Activated CD8-positive, alpha-beta memory T cell treated with anti-CD3 and anti-CD28 coated beads for 48 hours (primary cell): Measurements from ENCODE around the gene MLLT1.

Experiments used
- DNase-seq, 3 experiments: peaks; one replicate each; pipeline ENCODE4 v3.0.0-alpha.2; 2020; ENCODE audit warnings: low read depth in 2 of 3, low spot score in 2 of 3

MLLT1 gene

DNA sequence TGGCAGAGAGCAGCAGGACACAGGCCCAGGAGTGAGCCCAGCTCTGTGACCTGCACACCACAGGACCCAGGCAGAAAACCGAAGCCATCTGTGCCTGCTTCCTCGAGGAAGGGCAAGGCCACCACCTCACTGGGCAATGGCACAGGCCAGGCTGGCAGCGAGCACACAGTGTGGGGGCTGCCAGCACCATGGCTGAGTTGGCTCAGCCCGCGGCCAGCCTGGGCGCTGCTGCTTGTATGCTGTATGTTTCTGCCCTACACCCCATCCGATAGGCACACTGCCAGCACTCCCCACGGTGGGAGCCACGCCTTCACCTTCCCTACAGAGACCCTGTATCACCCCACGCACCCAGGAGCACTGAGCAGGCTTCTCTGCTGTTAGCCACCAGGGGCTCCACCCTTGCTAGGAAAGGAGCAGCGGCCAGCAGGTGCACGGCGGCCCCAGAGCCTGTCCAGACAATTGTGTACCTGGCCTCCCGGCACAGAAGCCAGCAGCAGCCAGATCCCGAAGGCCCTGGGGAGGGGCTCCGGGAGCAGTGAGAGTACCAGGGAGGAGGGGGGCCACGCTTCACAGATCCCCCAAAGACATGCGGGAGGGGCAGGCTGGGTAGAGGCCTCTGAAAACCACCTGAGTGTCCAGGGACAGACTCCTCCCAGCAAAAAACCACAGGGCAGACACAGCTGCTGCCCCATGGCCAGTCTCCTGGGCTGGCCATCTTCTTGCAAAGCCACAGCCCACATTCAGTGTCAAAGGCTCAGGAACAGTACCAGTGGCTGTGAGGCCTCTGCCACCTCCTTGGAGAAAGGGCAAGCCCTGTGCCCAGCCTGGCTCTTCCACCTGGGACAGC, 56.1 kb downstream of the MLLT1 start:
- DNase-seq: no peak

DNA sequence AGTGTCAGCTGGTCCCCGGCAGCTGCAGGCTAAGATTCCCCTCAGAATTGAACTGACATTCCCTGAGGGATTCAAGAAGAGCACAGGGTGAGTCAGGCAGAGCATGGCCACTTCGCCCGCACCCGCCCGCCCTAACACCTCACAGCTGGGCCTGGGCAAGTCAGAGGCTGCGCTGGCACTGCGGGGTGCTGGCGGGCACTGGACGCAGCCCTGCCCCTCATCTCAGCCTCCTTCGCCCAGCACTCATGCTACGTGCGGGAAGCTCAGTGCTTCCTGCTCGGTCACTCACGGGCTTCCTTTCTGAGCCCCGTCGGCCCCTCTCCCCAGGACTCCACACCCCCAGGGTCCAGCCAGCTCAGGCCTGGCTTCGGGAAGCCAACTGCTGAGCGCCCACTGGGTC, 56.9 kb downstream of the MLLT1 start:
- no peak for DNase-seq

DNA sequence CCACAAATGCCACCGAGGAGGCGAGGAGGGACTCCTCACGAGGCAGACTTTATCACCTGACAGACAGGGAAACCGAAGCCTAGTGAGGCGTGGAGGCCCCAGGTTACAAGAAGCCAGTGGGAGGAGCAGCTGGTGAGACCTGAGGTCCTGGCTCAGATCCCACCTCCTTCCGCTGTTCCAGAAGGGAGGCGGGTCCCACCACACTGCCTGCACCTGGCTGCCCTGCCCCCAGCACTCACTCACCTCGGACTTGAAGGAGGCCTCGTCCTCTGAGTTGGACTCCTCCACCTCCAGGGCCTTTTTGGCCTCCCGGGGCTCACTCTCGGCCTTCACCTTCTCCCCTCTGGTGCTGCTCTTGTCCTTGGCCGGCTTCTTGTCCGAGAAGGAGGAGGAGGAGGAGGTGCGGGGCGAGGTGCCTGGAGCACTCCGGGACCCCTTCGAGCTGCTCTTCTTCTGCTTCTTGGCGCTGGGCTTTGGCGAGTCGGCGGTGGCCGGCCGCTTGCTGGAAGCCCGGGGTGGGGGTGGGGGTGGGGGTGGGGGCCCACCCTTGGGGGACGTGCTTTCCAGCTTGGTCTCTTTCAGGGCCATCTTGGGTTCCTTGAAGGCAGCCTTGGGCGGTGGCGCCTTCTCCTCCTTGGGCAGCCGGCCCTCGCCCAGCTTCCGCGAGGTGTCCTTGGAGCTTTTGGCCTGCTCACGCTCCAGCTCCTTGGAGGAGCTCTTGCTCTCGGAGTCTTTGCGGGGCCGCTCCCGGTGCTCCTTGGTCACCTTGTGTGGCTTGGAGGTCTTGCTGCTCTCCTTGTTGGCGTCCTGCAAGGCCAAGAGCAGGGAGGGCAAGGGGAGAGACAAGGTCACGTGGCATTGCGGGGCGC, 57.7 kb downstream of the MLLT1 start:
- DNase-seq: no peak

DNA sequence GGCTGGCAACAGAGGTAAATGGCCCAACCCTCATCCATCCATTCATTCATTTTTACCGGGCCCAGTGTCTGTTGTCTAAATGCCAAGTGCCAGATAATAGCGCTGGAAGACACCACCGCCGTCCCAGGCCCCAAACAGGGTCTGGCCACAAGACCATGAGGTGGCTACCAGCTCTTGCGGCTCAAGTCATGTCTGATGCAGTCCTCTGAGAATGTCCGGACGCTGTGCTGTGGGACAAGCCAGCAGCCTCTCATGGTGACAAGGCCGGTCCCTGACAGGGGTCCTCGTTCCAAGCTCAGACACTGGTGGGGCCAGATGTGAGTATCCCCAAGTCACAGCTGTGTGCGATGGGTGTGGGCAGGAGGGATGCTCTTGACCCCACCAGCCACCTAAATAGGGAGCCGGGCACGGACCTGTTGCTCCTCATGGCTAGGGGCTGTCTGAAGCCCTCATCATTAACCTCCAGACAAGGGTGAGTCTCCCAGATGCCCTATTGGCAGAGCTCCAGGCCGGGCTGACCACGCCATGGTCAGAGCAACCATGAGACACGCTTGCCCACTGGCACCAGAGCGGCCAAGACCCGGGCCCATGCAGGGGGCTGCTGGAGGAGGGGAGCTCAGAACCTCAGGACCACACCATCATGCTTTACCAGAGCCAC, 58.4 kb downstream of the MLLT1 start:
- DNase-seq: no peak

DNA sequence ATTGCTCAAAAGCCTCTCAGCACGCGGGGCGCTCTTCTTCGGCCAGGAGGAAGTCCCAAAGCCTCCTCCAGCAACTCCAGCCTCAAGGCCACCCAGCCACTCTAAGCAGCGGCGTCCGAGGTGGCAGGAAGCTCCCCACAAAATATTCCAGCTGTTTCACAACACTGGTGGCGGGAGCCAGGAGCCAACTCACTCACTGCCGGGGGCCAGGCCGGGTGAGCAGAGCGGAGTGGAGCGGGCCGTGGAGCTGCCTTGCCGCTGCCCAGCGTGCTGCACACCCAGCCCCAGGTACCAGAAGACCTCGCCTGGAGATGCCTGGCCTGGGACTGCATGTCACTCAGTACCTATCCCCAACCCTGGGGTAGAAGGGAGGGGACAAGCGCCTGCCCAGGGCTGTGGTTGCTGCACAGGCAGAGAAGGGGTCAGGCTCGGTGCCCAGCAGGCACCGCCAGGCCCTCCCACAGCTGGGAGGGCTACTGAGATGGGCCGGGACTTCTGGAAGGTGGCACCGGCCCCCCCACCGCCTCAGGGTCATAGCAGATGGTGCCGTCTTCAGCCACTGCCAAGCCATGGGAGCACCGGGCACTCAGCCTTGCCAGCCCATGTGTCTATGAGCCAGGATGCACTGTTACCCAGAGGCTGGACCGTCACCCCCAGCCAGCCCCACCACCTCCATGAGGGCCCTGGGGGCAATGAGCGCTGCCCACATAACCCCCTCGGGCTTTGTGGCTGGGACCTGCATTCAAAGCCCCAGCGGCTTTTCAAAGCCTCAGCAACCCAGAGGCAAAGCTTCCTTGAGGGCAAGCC, 59.2 kb downstream of the MLLT1 start:
- DNase-seq: no peak

DNA sequence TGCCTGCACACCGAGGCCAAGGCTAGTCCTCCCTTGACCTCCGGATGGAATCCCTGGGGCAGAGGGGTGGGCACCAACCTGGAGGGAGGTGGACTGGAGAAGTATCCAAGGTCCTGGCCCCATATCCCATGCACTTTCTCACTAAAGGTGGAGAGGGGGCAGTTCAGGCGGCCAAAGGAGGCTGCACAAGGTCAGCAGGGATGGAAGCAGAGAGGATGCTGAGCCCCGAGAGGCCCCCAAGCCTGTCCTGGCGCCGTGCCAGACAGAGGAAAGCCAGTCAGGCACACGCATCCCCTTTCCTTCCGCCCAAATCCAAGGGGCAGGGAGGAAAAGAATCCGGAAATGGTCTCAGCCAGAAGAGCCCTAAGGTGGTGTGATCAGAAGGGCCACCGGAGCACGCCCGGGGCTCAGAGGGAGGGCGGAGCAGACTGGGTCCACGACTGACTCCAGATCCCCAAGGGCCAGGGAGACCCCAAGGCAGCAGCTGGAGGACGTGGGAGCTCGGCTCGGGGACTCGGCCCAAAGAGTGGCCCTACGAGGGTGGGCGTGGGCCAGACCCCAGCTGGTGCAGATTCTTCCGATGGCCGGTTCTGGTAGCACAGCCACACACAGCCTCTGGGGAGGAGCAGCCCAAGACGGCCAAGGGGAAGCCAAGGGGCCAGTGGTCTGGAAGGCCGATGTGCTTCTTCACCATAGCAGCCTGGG, 60.0 kb downstream of the MLLT1 start:
- no peak for DNase-seq

DNA sequence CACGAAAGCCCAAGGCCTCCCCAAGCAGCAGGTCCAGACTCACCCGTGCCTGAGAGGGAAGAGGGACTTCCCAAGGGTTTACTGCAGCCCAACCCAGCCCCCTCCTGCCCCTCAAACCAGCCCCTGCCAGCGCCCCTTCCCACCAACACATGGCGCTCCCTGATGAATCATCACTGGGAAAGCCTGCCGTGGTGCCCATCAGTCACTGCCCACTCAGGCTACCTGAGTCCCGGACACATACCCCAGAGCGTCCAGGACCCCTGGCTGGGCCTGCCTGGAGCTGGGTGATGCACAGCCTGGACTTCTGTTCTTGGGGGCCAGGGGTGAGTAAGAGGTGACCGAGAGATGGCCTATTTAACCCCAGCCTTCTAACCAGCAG, 60.6 kb downstream of the MLLT1 start:
- DNase-seq: no peak

DNA sequence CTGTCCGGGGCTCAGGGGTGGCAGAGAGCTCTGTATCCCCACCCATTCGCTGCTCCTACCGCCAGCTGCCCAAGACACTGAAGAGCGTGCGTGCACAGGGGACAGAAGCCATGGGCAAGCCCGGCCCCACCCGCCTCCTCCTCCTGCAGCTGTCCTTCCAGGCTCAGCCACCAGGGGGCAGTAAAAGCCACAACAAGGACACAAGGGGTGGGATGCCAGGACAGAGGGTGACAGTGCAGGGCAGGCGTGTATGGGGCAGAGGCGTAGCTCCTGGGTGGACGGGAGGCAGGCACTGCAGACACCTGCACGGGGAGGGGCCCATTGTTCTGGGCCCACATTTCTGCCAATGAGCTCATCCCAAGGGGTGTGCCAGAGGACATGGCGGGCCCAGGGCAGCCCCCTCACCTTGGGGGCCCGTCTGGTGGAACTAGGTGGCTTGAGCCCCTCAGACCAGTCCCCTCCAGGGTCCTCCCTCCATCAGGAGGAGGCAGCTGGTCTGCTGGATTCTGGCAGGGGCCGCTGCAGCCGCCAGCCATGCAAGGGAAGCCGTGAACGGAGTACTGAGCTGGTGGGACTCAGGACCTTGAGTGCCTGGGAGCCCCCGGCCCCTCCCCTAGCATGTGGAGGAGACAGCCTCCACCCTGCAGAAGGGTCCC, 61.2 kb downstream of the MLLT1 start:
- DNase-seq: peak; percentile 66 to 93 (median 84)

DNA sequence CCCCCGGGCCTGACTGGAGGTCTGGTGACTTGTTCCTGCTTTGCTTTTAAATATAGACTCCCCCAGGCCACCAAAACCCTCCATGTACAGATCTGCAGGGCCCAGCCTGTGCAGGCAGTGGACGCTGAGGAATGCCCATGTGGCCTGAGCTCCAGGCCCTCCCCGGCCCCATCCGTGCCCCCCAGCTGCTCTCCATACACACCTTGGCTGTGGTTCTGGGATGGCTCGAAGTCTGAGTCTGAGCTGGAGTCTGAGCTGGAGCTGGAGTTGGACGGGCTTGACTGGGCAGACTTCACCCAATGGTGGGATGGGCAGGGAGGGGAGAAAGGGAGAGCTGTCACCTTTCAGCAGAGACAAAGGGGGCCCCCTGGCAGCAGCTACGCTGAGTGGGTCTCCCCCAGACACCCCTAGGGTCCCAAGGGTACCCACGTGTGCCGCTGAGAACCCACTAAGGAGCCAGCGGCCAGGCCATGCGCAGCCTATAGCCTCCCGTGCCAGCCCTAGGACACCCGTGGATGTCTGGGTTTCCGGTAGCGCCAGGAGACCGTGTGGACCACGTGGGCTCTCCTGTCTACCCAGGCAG, 61.9 kb downstream of the MLLT1 start:
- DNase-seq: no peak

DNA sequence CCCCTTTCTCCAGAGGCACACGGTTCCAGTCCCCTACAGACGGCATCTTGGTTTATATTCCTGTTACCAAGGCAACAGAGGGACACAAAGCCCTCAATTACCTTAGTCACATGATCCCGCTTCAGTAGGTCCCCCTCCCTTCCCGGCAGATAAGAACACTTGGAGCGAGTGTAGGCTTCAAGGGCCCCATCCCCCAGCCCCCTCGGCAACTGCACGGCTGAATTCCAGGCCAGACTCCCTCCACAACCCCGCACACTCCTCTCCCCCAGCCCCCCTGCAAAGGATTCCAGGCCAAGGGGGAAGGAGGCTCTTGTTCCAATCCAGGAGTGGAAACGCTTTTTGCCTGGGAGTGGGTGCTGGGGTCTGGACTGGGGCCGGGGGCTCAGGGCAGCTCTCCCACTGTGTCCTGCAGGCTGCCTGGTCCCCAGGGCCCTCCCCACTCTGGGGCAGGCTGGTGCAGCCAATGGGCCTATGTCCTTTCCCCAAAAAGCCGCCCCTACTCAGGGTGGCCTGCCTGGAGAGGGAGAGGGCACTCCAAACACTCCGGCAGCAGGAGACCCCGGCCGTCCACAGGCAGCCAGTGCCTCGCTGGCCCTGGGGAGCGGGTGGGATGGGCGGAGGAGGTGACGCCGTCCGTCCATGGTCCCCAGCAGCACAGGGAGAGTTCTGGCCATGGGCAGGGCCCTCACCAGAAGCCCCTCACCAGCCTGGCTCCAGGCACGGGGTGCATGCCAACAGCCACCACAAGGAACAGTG, 62.6 kb downstream of the MLLT1 start:
- no peak for DNase-seq

DNA sequence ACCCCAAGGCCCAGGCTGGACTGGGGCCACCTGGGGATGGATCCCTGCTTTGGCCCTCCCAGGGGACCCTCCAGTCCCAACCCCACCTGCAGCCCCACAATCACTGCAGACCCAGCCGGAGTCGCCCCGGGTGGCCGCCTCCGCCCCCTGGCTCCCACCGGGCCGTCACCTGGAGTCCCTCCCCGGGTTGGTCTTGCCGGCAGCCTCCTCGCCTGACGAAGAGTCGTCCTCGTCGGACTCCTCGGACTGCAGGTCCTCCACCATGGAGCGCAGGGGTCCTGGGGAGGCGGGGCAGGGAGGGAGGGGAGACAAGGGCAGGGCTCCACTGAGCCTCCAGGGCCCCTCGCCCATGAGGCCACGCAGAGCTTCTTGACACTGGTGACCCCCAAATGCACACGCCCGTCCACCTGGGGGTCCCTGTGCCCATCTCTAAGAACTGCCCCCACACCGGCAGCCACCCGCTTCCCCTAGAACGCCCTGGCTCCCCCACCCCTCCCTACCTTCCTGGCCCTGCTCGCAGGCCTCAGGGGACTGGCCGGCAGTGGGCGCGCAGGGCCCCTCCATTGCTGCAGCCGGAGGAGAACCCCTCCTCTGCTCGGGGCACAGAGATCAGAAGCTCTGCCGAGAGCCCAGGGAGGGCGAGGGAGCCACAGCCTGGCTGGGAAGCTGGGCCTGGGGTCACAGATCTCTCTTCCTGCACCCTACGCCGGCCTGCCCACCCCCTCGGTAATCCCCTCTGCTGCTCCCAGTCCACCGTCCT, 63.4 kb downstream of the MLLT1 start:
- no peak for DNase-seq

DNA sequence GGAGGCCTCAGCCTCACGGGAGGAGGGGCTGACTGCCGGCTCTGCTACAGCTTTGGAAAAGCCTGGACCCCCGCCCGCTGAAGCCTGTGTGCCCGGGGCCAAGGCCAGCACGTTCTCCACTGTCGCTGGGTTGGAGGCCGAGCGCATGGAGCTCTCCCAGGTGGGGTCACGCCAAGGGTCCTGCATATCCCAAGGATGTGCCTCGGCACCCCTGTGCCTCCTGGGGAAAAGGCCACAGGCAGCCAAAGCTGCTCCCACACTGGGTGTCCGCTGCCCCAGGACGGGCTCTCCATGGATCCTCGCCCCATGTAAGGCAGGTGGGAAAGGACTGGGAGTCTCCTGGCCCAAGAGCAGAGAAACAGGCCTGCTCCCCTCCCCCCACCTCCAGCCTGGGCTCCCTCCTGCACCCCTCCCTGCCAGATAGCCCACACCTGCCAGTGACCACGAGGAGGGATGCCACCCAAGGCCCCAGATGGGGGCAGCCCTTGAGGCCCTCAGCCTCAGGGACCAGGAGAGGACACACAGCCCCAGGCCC, 64.0 kb downstream of the MLLT1 start:
- DNase-seq: no peak

DNA sequence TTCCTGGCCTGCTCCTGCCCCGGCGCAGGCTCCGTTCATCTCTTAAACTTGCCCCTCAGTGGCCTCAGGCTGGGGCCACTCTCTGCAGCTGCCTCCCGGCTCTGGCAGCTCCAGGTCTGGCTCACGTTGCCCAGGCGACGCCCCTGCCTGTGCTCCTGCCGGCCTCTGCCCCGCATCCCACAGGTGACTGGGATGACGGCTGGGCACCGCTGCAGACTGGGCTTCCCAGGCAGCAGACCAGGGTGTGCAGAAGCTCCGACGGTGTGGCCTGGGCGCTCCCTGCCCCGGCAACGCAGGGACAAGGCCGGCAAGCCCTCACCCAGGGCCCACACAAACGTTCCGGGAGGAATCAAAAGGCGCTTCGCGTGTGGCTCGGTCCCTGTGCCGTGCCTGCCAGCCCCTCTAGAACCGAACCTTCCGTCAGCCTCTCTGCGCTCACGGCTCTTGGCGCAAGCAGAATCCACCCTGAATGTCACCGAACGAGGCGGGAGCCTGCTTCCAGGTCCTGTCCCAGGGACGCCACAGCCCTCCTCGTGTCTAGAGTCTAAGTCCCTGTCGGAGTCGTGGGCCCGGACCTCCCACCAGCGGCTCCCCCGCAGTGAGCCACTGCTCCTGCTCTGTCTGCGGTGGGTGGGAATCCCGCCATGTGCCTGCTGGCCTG, 64.8 kb downstream of the MLLT1 start:
- DNase-seq: no peak

DNA sequence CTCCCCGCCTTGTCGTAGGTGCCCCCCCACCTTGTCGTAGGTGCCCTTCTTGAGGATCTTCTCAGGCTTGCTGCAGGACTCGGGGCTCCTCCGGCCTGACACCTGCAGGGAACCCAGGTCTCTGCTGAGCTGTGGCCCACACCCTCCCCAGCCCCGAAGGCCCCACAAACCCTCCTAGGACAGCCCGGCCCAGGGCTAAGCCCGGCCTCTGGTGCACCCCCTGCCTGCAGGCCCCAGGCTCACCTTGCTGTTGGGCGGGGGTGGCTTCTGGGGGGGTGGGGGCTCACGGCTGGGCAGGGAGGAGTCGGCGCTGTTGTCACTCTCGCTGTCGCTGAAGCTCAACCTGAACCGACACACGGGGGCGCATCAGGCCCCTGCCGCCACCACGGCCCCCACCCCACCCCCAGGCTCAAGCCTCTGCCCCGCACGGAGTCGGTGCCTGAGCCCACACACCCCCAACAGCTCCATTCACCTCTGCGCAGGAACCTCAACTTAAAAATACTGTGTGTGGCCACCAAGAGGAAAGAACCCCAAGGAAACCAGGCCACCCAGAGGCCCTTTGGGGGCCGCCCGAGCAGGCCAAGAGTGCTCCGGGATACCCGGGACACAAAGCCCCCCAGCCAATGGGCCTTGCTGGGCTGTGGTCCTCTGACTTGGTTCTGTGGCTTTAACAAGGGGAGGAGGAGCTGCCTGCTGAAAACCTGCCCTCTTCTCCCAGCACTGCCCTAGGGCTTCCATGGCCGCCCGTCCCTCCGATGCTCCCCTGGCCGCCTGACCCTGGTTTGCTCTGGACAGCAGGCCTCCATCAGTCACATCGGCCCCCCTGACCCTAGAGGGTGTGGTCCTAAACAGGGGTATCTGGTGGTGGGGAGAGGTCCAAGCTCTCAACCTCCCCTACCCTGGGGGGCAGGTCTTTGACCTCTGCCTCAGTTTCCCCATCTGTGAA, 65.8 kb downstream of the MLLT1 start:
- no peak for DNase-seq

DNA sequence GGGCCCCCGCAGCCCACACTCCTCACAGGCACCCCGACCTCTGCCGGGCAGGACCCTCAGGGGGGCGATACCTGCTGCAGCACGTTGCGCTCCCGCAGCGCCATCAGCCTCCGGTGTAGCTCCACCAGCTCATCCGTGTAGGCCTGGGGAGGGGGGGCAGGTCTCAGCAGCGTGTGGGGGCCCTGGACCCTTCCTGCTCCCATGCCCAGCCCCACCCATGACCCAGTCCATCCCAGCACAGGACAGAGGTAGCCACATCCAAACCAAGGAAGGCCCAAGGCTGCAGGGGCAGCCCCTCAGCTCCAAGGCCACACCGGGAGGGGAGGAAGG, 66.5 kb downstream of the MLLT1 start:
- no peak for DNase-seq
